Duodenal mucosa (tissue), 2 donors: ENCODE data around the gene MPRIP.
"Not testable (repeated sequence)": the region's sequence is repeated elsewhere in the genome, so short reads cannot be mapped to it uniquely, and the experiment has no call there.

Experiments used
- H3K27ac ChIP-seq: one replicate; pipeline ENCODE4 v1.7.0; 2013; ENCODE audit warnings: low read depth, low read length
- H3K27me3 ChIP-seq, 2 donors: one replicate each; pipeline ENCODE4 v1.7.0; 2013; ENCODE audit warnings: low read length in 2 of 2, control low read depth in 1 of 2; ENCODE audit not compliant: insufficient read depth in 2 of 2, control insufficient read depth in 1 of 2
- H3K36me3 ChIP-seq, 2 donors: one replicate each; pipeline ENCODE4 v1.7.0; 2013; ENCODE audit warnings: low read length in 2 of 2, control low read depth in 1 of 2; ENCODE audit not compliant: insufficient read depth in 2 of 2, control insufficient read depth in 1 of 2
- H3K4me1 ChIP-seq, 2 donors: one replicate each; pipeline ENCODE4 v1.7.0; 2013; ENCODE audit warnings: low read length in 2 of 2, control low read depth in 1 of 2; ENCODE audit not compliant: insufficient read depth in 2 of 2, control insufficient read depth in 1 of 2
- H3K4me3 ChIP-seq, 2 donors: one replicate each; pipeline ENCODE4 v1.7.0; 2013; ENCODE audit warnings: low read length in 2 of 2, low read depth in 1 of 2
- H3K9ac ChIP-seq, 2 donors: one replicate each; pipeline ENCODE4 v1.7.0; 2013; ENCODE audit warnings: low read length in 2 of 2, low read depth in 1 of 2
- H3K9me3 ChIP-seq, 2 donors: one replicate each; pipeline ENCODE4 v1.7.0; 2013; ENCODE audit warnings: low read length in 2 of 2, control low read depth in 1 of 2; ENCODE audit not compliant: control insufficient read depth in 1 of 2

Gene MPRIP

GRCh38 chr17:17013828-17014747, 28.2 kb upstream of the MPRIP start:
- not testable (repeated sequence) for H3K27me3 ChIP-seq, H3K9ac ChIP-seq, H3K9me3 ChIP-seq, H3K36me3 ChIP-seq, H3K4me3 ChIP-seq, H3K27ac ChIP-seq
- peaks cover 7 to 14% of the 10 kb centered on the region in 2 donors for H3K4me1 ChIP-seq

GRCh38 chr17:17014748-17015124, 27.5 kb upstream of the MPRIP start:
- H3K4me3 ChIP-seq, H3K9ac ChIP-seq, H3K36me3 ChIP-seq, H3K27ac ChIP-seq, H3K9me3 ChIP-seq, H3K27me3 ChIP-seq: not testable (repeated sequence)
- H3K4me1 ChIP-seq: peaks cover 7 to 14% of the 10 kb centered on the region in 2 donors

- Histone ChIP-seq H3K27ac (no peak overlapping the region), H3K27me3 (no peaks in the 10 kb centered on the region), H3K4me1 (peaks cover 7 to 14% of the 10 kb centered on the region in 2 donors), H3K36me3 (no peaks in the 10 kb centered on the region), H3K4me3 (no peak overlapping the region), H3K9me3 (no peaks in the 10 kb centered on the region), H3K9ac (no peak overlapping the region)
Observed at GRCh38 chr17:17015230-17015629, 27.0 kb upstream of the MPRIP start.

GRCh38 chr17:17016199-17017197, 25.8 kb upstream of the MPRIP start:
- H3K4me1 ChIP-seq: peaks cover 15 to 23% of the 10 kb centered on the region in 2 donors
- H3K27ac ChIP-seq, H3K9ac ChIP-seq, H3K36me3 ChIP-seq, H3K27me3 ChIP-seq, H3K9me3 ChIP-seq, H3K4me3 ChIP-seq: not testable (repeated sequence)

- Histone ChIP-seq H3K9me3 (no peaks in the 10 kb centered on the region), H3K27ac (no peak overlapping the region), H3K27me3 (no peaks in the 10 kb centered on the region), H3K9ac (no peak overlapping the region), H3K36me3 (no peaks in the 10 kb centered on the region), H3K4me3 (no peak overlapping the region), H3K4me1 (peaks cover 18 to 29% of the 10 kb centered on the region in 2 donors)
Observed at GRCh38 chr17:17017343-17018014, 24.8 kb upstream of the MPRIP start.

GRCh38 chr17:17018021-17018441, 24.2 kb upstream of the MPRIP start:
- Histone ChIP-seq H3K4me1 (peaks cover 18 to 29% of the 10 kb centered on the region in 2 donors), H3K4me3 (no peak overlapping the region), H3K36me3 (no peaks in the 10 kb centered on the region), H3K27me3 (no peaks in the 10 kb centered on the region), H3K9ac (no peak overlapping the region), H3K9me3 (no peaks in the 10 kb centered on the region), H3K27ac (no peak overlapping the region)

GRCh38 chr17:17018612-17019429, 23.4 kb upstream of the MPRIP start:
- Histone ChIP-seq H3K4me1 (peaks cover 18 to 29% of the 10 kb centered on the region in 2 donors), H3K9ac (no peak overlapping the region), H3K4me3 (no peak overlapping the region), H3K36me3 (no peaks in the 10 kb centered on the region), H3K27me3 (no peaks in the 10 kb centered on the region), H3K9me3 (no peaks in the 10 kb centered on the region), H3K27ac (no peak overlapping the region)

- Histone ChIP-seq H3K9ac (no peak overlapping the region), H3K4me3 (no peak overlapping the region), H3K27ac (no peak overlapping the region), H3K9me3 (no peaks in the 10 kb centered on the region), H3K36me3 (no peaks in the 10 kb centered on the region), H3K27me3 (no peaks in the 10 kb centered on the region), H3K4me1 (peaks cover 16 to 29% of the 10 kb centered on the region in 2 donors)
Observed at GRCh38 chr17:17019430-17019762, 22.9 kb upstream of the MPRIP start.

GRCh38 chr17:17019891-17020456, 22.3 kb upstream of the MPRIP start:
- Histone ChIP-seq H3K4me3 (no peak overlapping the region), H3K36me3 (no peaks in the 10 kb centered on the region), H3K27ac (no peak overlapping the region), H3K9ac (no peak overlapping the region), H3K9me3 (no peaks in the 10 kb centered on the region), H3K4me1 (peaks cover 15 to 29% of the 10 kb centered on the region in 2 donors), H3K27me3 (no peaks in the 10 kb centered on the region)
